ENCODE results near the gene DOCK2.

DNA sequence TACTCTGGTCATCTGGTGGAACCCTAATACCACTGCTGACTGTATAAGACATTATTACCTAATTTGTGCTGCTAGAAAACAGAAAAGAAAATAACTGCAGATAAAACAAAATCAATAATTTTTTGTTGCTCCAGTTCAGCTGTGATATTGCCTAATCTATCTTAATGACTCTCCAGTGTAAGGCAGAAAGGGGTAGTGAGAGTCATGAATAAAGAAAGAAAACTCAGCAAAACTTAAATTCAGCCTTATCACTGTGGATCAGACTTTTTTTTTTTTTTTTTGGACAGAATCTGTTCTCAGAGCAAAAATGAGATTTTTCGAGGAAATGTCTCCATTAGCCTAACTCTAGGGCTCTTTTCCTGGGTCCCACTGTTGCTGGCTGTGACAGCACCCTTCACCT, 1.1 kb upstream of the DOCK2 start:
- TF ChIP-seq, protein P1, sequence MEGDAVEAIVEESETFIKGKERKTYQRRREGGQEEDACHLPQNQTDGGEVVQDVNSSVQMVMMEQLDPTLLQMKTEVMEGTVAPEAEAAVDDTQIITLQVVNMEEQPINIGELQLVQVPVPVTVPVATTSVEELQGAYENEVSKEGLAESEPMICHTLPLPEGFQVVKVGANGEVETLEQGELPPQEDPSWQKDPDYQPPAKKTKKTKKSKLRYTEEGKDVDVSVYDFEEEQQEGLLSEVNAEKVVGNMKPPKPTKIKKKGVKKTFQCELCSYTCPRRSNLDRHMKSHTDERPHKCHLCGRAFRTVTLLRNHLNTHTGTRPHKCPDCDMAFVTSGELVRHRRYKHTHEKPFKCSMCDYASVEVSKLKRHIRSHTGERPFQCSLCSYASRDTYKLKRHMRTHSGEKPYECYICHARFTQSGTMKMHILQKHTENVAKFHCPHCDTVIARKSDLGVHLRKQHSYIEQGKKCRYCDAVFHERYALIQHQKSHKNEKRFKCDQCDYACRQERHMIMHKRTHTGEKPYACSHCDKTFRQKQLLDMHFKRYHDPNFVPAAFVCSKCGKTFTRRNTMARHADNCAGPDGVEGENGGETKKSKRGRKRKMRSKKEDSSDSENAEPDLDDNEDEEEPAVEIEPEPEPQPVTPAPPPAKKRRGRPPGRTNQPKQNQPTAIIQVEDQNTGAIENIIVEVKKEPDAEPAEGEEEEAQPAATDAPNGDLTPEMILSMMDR (IDR thresholded peaks at IDR 0.05), result no peak
- TF ChIP-seq POLR2A (IDR thresholded peaks at IDR 0.05), result no peak
